Spleen (tissue), 7 donors: Measurements from ENCODE around the gene PGP.

Source experiments
- CTCF ChIP-seq, 11 experiments: fragments of 200-600 bp in 7 of 11; fragments of 450-650 bp in 4 of 11; sonication (generic) in 4 of 11; IDR thresholded peaks in 8 of 11; conservative IDR thresholded peaks in 3 of 11; 1 replicate in 7 of 11; 2 replicates in 4 of 11; pipeline versions ENCODE4 v1.4.0 to v1.8.0; 2016 to 2021; ENCODE audit warnings: antibody characterized with exemption in 11 of 11, inconsistent platforms in 4 of 11, mild to moderate bottlenecking in 1 of 11
- POLR2A ChIP-seq, 3 donors: fragments of 450-650 bp; IDR thresholded peaks; one replicate each; pipeline ENCODE4 v1.5.1; 2017; ENCODE audit warnings: antibody characterized with exemption in 3 of 3, mild to moderate bottlenecking in 1 of 3
- donor health status: DM: no; HTN: no; CAD: no; lungs with moderate emphysema.
- donor health status: DM: no; HTN: no; CAD: no.
- donor health status: DM: no; HTN: no; CAD: no.

- TF ChIP-seq CTCF (IDR thresholded peaks at IDR 0.05 in 8 of 11, conservative IDR thresholded peaks at IDR 0.05 in 3 of 11) (no peak), POLR2A (IDR thresholded peaks at IDR 0.05) (no peak)
Observed at GRCh38 chr16:2180461-2180860, 34.2 kb downstream of the PGP start.
